Measurements from ENCODE around the gene HIGD1A. TPM values are rescaled to one million over a fixed set of nuclear protein-coding genes. Genes with fewer than 3 reads are reported as not detected.

Gene HIGD1A
- total RNA-seq, 1 donor from 2014 or later, result 82.4 TPM

DNA sequence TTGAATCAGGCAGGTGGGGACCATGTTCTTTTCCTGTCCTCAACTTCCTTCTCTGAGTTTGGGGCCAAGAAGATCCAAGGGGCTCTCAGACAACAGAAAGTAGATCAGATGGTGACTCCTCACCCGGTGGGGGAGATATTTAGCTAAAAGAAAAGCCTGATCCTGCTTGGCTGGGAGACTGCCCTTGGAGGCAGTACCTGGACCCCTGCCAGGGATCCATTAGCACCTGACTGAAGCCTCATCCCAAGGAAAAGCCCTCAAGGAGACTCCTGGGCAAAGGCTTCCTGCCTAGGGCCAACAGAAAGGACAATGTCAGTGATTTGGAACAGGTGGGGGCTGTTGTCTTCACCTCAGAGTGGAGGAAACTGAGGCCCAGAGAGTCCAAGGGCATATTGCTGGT is 68.2 kb downstream of the HIGD1A start:
- no peaks in the 10 kb centered on the region for H3K9me3 Mint-ChIP-seq

GRCh38 chr3:42735615-42736014 is 68.7 kb downstream of the HIGD1A start:
- Mint-ChIP-seq H3K36me3 (ENCODE audit: low read depth) (no peaks in the 10 kb centered on the region), H3K27me3 (ENCODE audit: low read depth) (no peaks in the 10 kb centered on the region), H3K27ac (ENCODE audit: unreplicated experiment) (no peak overlapping the region), H3K4me1 (peaks cover 35% of the 10 kb centered on the region), H3K9me3 (no peaks in the 10 kb centered on the region), H3K4me3 (no peak overlapping the region)
- TF ChIP-seq, protein P1, sequence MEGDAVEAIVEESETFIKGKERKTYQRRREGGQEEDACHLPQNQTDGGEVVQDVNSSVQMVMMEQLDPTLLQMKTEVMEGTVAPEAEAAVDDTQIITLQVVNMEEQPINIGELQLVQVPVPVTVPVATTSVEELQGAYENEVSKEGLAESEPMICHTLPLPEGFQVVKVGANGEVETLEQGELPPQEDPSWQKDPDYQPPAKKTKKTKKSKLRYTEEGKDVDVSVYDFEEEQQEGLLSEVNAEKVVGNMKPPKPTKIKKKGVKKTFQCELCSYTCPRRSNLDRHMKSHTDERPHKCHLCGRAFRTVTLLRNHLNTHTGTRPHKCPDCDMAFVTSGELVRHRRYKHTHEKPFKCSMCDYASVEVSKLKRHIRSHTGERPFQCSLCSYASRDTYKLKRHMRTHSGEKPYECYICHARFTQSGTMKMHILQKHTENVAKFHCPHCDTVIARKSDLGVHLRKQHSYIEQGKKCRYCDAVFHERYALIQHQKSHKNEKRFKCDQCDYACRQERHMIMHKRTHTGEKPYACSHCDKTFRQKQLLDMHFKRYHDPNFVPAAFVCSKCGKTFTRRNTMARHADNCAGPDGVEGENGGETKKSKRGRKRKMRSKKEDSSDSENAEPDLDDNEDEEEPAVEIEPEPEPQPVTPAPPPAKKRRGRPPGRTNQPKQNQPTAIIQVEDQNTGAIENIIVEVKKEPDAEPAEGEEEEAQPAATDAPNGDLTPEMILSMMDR (conservative IDR thresholded peaks at IDR 0.05), result no peak
- DNase-seq (ENCODE audit: low read depth, low spot score), result no peak

More for the DNA sequence above, 68.2 kb downstream of the HIGD1A start:
- H3K4me3 Mint-ChIP-seq, result no peak overlapping the region
- TF ChIP-seq, protein P1 (conservative IDR thresholded peaks at IDR 0.05), result no peak
- H3K4me1 Mint-ChIP-seq, result peaks cover 35% of the 10 kb centered on the region
- H3K36me3 Mint-ChIP-seq (ENCODE audit: low read depth), result no peaks in the 10 kb centered on the region
- DNase-seq (ENCODE audit: low read depth, low spot score), result no peak
- H3K27ac Mint-ChIP-seq (ENCODE audit: unreplicated experiment), result no peak overlapping the region
- H3K27me3 Mint-ChIP-seq (ENCODE audit: low read depth), result no peaks in the 10 kb centered on the region

- TF ChIP-seq, protein P1 (conservative IDR thresholded peaks at IDR 0.05), result no peak
- Mint-ChIP-seq H3K36me3 (ENCODE audit: low read depth) (no peaks in the 10 kb centered on the region), H3K4me1 (peaks cover 36% of the 10 kb centered on the region), H3K27ac (ENCODE audit: unreplicated experiment) (no peak overlapping the region), H3K9me3 (no peaks in the 10 kb centered on the region), H3K27me3 (ENCODE audit: low read depth) (no peaks in the 10 kb centered on the region), H3K4me3 (no peak overlapping the region)
- no peak for DNase-seq (ENCODE audit: low read depth, low spot score)
These were observed 69.3 kb downstream of the HIGD1A start for GRCh38 chr3:42735019-42735418.

GRCh38 chr3:42734263-42734860 is 69.9 kb downstream of the HIGD1A start:
- TF ChIP-seq, protein P1 (conservative IDR thresholded peaks at IDR 0.05), result no peak
- Mint-ChIP-seq H3K4me3 (no peak overlapping the region), H3K4me1 (peaks cover 39% of the 10 kb centered on the region), H3K36me3 (ENCODE audit: low read depth) (no peaks in the 10 kb centered on the region), H3K27me3 (ENCODE audit: low read depth) (no peaks in the 10 kb centered on the region), H3K9me3 (no peaks in the 10 kb centered on the region), H3K27ac (ENCODE audit: unreplicated experiment) (no peak overlapping the region)
- DNase-seq (ENCODE audit: low read depth, low spot score), result no peak

- Mint-ChIP-seq H3K27ac (ENCODE audit: unreplicated experiment) (no peak overlapping the region), H3K4me1 (peaks cover 39% of the 10 kb centered on the region), H3K36me3 (ENCODE audit: low read depth) (no peaks in the 10 kb centered on the region), H3K27me3 (ENCODE audit: low read depth) (no peaks in the 10 kb centered on the region), H3K4me3 (no peak overlapping the region), H3K9me3 (no peaks in the 10 kb centered on the region)
- DNase-seq (ENCODE audit: low read depth, low spot score), result no peak
- TF ChIP-seq, protein P1 (conservative IDR thresholded peaks at IDR 0.05), result no peak
These were observed 70.6 kb downstream of the HIGD1A start for GRCh38 chr3:42733501-42734262.

Other genes with a start within 250 kb of the HIGD1A start
- gene SEC22C, start 222.5 kb downstream of the HIGD1A start, total RNA-seq, result 46.6 and 47.8 TPM in 2 replicates
- 50.4 and 50.5 TPM in 2 replicates for gene SS18L2, start 213.6 kb downstream of the HIGD1A start, total RNA-seq
- gene NKTR, start 203.8 kb downstream of the HIGD1A start, total RNA-seq, result 95.0 and 95.2 TPM in 2 replicates
- gene ZBTB47, start 150.8 kb downstream of the HIGD1A start, total RNA-seq, result 6.6 and 7.3 TPM in 2 replicates
- gene KLHL40, start 119.0 kb downstream of the HIGD1A start, total RNA-seq, result not detected in 2 replicates
- gene HHATL, start 101.7 kb downstream of the HIGD1A start, total RNA-seq, result not detected in 2 replicates
- gene CCDC13, start 31.2 kb downstream of the HIGD1A start, total RNA-seq, result 1.5 and 2.0 TPM in 2 replicates
- 0.20 and 0.56 TPM in 2 replicates for gene ACKR2, start 5.0 kb upstream of the HIGD1A start, total RNA-seq
- not detected in 2 replicates for gene CYP8B1, start 71.4 kb upstream of the HIGD1A start, total RNA-seq
- gene ZNF662, start 101.7 kb upstream of the HIGD1A start, total RNA-seq, result not detected in 2 replicates
- gene GASK1A, start 174.8 kb upstream of the HIGD1A start, total RNA-seq, result 2.1 and 2.9 TPM in 2 replicates